VCaP (cell line): ENCODE results near the gene GPR158.

Experiments
- H3K27ac ChIP-seq: fragments of 450-650 bp; 2 replicates; pipeline ENCODE4 v1.5.1; 2017
- CTCF ChIP-seq: fragments of 450-650 bp; conservative IDR thresholded peaks from 2 replicates; pipeline ENCODE4 v1.5.1; 2017; ENCODE audit warnings: mild to moderate bottlenecking, moderate library complexity

The GPR158 gene

GRCh38 chr10:25384618-25385017 lies 209.8 kb downstream of the GPR158 start:
- H3K27ac ChIP-seq: no peak overlapping the region
- no peak for TF ChIP-seq CTCF

- H3K27ac ChIP-seq: no peak overlapping the region
- no peak for TF ChIP-seq CTCF
These were observed 213.5 kb downstream of the GPR158 start for GRCh38 chr10:25388188-25388861.

GRCh38 chr10:25388862-25389206 lies 214.0 kb downstream of the GPR158 start:
- no peak for TF ChIP-seq CTCF
- H3K27ac ChIP-seq: no peak overlapping the region

GRCh38 chr10:25390733-25391132 lies 215.9 kb downstream of the GPR158 start:
- no peak overlapping the region for H3K27ac ChIP-seq
- no peak for TF ChIP-seq CTCF

GRCh38 chr10:25392132-25392531 lies 217.3 kb downstream of the GPR158 start:
- TF ChIP-seq CTCF: no peak
- H3K27ac ChIP-seq: no peak overlapping the region

- TF ChIP-seq CTCF: no peak
- no peak overlapping the region for H3K27ac ChIP-seq
These were observed 218.8 kb downstream of the GPR158 start for GRCh38 chr10:25393621-25394020.

- TF ChIP-seq CTCF: no peak
- no peak overlapping the region for H3K27ac ChIP-seq
These were observed 223.9 kb downstream of the GPR158 start for GRCh38 chr10:25398680-25399079.
